ENCODE results near the gene CC2D2A.

The CC2D2A gene

GRCh38 chr4:15521442-15522039, 51.9 kb downstream of the CC2D2A start:
- DNase-seq = no peak

- DNase-seq = no peak
These were observed 55.4 kb downstream of the CC2D2A start for GRCh38 chr4:15525080-15525479.

- DNase-seq = no peak
These were observed 57.4 kb downstream of the CC2D2A start for GRCh38 chr4:15526924-15527592.

- no peak for DNase-seq
These were observed 62.1 kb downstream of the CC2D2A start for GRCh38 chr4:15531792-15532191.

- DNase-seq = no peak
These were observed 64.1 kb downstream of the CC2D2A start for GRCh38 chr4:15533817-15534216.

- no peak for DNase-seq
These were observed 65.9 kb downstream of the CC2D2A start for GRCh38 chr4:15535599-15535998.

- no peak for DNase-seq
These were observed 67.1 kb downstream of the CC2D2A start for GRCh38 chr4:15536552-15537499.

- no peak for DNase-seq
These were observed 72.3 kb downstream of the CC2D2A start for GRCh38 chr4:15541941-15542340.

GRCh38 chr4:15542760-15543159, 73.1 kb downstream of the CC2D2A start:
- DNase-seq = no peak

- no peak for DNase-seq
These were observed 74.0 kb downstream of the CC2D2A start for GRCh38 chr4:15543537-15544247.

- DNase-seq = no peak
These were observed 74.6 kb downstream of the CC2D2A start for GRCh38 chr4:15544248-15544729.

GRCh38 chr4:15545371-15545770, 75.7 kb downstream of the CC2D2A start:
- no peak for DNase-seq

GRCh38 chr4:15547392-15547791, 77.7 kb downstream of the CC2D2A start:
- no peak for DNase-seq

GRCh38 chr4:15550491-15550890, 80.8 kb downstream of the CC2D2A start:
- DNase-seq = no peak

- DNase-seq = no peak
These were observed 82.2 kb downstream of the CC2D2A start for GRCh38 chr4:15551740-15552446.

GRCh38 chr4:15552557-15553362, 83.1 kb downstream of the CC2D2A start:
- DNase-seq = no peak

- no peak for DNase-seq
These were observed 86.9 kb downstream of the CC2D2A start for GRCh38 chr4:15556511-15557092.

GRCh38 chr4:15557786-15558550, 88.3 kb downstream of the CC2D2A start:
- no peak for DNase-seq

- DNase-seq = no peak
These were observed 88.9 kb downstream of the CC2D2A start for GRCh38 chr4:15558561-15558960.

- DNase-seq = no peak
These were observed 92.4 kb downstream of the CC2D2A start for GRCh38 chr4:15562114-15562513.

Measured in activated T-cell treated with anti-CD3 and anti-CD28 coated beads, Interleukin-2, amount 50 U/mL, for 1 hour (primary cell).